A673 (cell line): Measurements from ENCODE around the gene DIP2C. TPM values are rescaled to one million over a fixed set of nuclear protein-coding genes. Genes with fewer than 3 reads are reported as not detected.

ENCODE experiments used
- BruUV-seq: library from RNA; stranded (reverse); fragments of 400-500 nt; replicated peaks from 2 replicates; lab custom pipeline; 2021; lab: Mats Ljungman, UMichigan
- CTCF ChIA-PET: fragments of 300-600 bp; sonication (Branson Sonifier 250); formaldehyde crosslinking; loops from one replicate; lab custom pipeline; 2022; ENCODE audit warnings: antibody characterized with exemption; lab: Charles Lee
- POLR2A ChIA-PET: fragments of 300-600 bp; sonication (Branson Sonifier 250); formaldehyde crosslinking; loops from one replicate; lab custom pipeline; 2022; ENCODE audit warnings: antibody characterized with exemption; ENCODE audit not compliant: low non-redundant PET; lab: Charles Lee
- DNase-seq: peaks from one replicate; pipeline ENCODE4 v3.0.0-alpha.2; 2015; ENCODE audit warnings: low spot score
- H3K27ac ChIP-seq: fragments of 200-600 bp; sonication (generic); 2 replicates; pipeline ENCODE4 v1.5.1; 2016; ENCODE audit warnings: mixed run types, low read depth, mild to moderate bottlenecking, mixed read lengths, antibody characterized with exemption, low read length; ENCODE audit not compliant: poor library complexity, severe bottlenecking
- H3K27me3 ChIP-seq: fragments of 200-600 bp; sonication (generic); replicated peaks from 2 replicates; pipeline ENCODE4 v1.6.1; 2017; ENCODE audit warnings: mixed run types, low read depth, mild to moderate bottlenecking, mixed read lengths, antibody characterized with exemption, low read length; ENCODE audit not compliant: insufficient read depth, poor library complexity
- H3K36me3 ChIP-seq: fragments of 200-600 bp; sonication (generic); 2 replicates; pipeline ENCODE4 v1.6.1; 2016; ENCODE audit warnings: mixed run types, mild to moderate bottlenecking, mixed read lengths, antibody characterized with exemption, low read length; ENCODE audit not compliant: insufficient read depth, poor library complexity, severe bottlenecking
- H3K4me1 ChIP-seq: fragments of 200-600 bp; sonication (generic); 2 replicates; pipeline ENCODE4 v1.6.1; 2017; ENCODE audit warnings: mixed run types, mild to moderate bottlenecking, mixed read lengths, antibody characterized with exemption, low read length; ENCODE audit not compliant: insufficient read depth, poor library complexity, severe bottlenecking
- H3K4me3 ChIP-seq: fragments of 200-600 bp; sonication (generic); 2 replicates; pipeline ENCODE4 v1.5.1; 2016; ENCODE audit warnings: low read depth, mixed run types, mild to moderate bottlenecking, mixed read lengths, low read length; ENCODE audit not compliant: poor library complexity, severe bottlenecking
- H3K9me3 ChIP-seq: fragments of 200-600 bp; sonication (generic); 2 replicates; pipeline ENCODE4 v1.6.1; 2016; ENCODE audit warnings: mixed run types, low read depth, mild to moderate bottlenecking, mixed read lengths, antibody characterized with exemption, low read length; ENCODE audit not compliant: poor library complexity, severe bottlenecking
- CTCF ChIP-seq: fragments of 300-800, 200-600 bp; sonication (generic); conservative IDR thresholded peaks from 2 replicates; pipeline ENCODE4 v1.5.1; 2017; ENCODE audit warnings: low read depth, mild to moderate bottlenecking, antibody characterized with exemption, low read length, moderate library complexity, mixed read lengths
- EZH2 ChIP-seq: fragments of 200-600 bp; sonication (generic); IDR thresholded peaks from 2 replicates; pipeline ENCODE4 v1.6.1; 2017; ENCODE audit warnings: borderline replicate concordance, low read depth, mild to moderate bottlenecking, mixed read lengths, antibody characterized with exemption, low read length; ENCODE audit not compliant: poor library complexity, severe bottlenecking
- intact Hi-C: fragments of 100-400 bp; cut with micrococcal nuclease; formaldehyde crosslinking; loops from one replicate; pipeline ENCODE4 v1.10.0; 2022; ENCODE audit not compliant: unreplicated experiment
- total RNA-seq: library from RNA; stranded (reverse); gene quantifications from 2 replicates; pipeline ENCODE4 v1.2.3, GENCODE V29; 2021

DIP2C gene
- total RNA-seq, 1 experiment from 2014 or later, result 13.2 TPM

GRCh38 chr10:712575-712974 is 23.1 kb upstream of the DIP2C start:
- intact Hi-C loops, result no loop called here
- Histone ChIP-seq H3K27ac (no peak overlapping the region), H3K9me3 (peaks cover 15% of the 10 kb centered on the region), H3K4me1 (no peaks in the 10 kb centered on the region), H3K4me3 (no peak overlapping the region), H3K36me3 (no peaks in the 10 kb centered on the region), H3K27me3 (peaks cover 8% of the 10 kb centered on the region)
- ChIA-PET POLR2A (no interaction called here), CTCF (no interaction called here)
- no TSS peak for BruUV-seq
- TF ChIP-seq CTCF (no peak), EZH2 (no peak)
- DNase-seq, result no peak

GRCh38 chr10:712089-712488 is 22.6 kb upstream of the DIP2C start:
- H3K4me1 ChIP-seq, result no peaks in the 10 kb centered on the region
- CTCF ChIA-PET, result no interaction called here
- no peak overlapping the region for H3K4me3 ChIP-seq
- POLR2A ChIA-PET, result interaction anchor here (0.5 kb wide), 1 partner anchor 42 kb away, joined by 6 read pairs; no protein-coding TSS in a partner anchor
- intact Hi-C loops, result no loop called here
- H3K27ac ChIP-seq, result no peak overlapping the region
- TF ChIP-seq CTCF (no peak), EZH2 (no peak)
- DNase-seq, result no peak
- no peaks in the 10 kb centered on the region for H3K36me3 ChIP-seq
- H3K27me3 ChIP-seq, result peaks cover 13% of the 10 kb centered on the region
- no TSS peak for BruUV-seq
- H3K9me3 ChIP-seq, result peaks cover 15% of the 10 kb centered on the region

- Histone ChIP-seq H3K27me3 (peaks cover 39% of the 10 kb centered on the region), H3K4me3 (no peak overlapping the region), H3K4me1 (no peaks in the 10 kb centered on the region), H3K9me3 (peaks cover 3% of the 10 kb centered on the region), H3K27ac (no peak overlapping the region), H3K36me3 (no peaks in the 10 kb centered on the region)
- intact Hi-C loops, result no loop called here
- DNase-seq, result no peak
- no TSS peak for BruUV-seq
- CTCF ChIA-PET, result no interaction called here
- POLR2A ChIA-PET, result no interaction called here
- no peak for TF ChIP-seq EZH2
- TF ChIP-seq CTCF, result no peak
Observed at GRCh38 chr10:707861-708260, 18.4 kb upstream of the DIP2C start.
